RCC 7860 (cell line): ENCODE measurements around the gene PAK3.
A peak's percentile ranks its signal among the peaks of the same experiment; 100 is the strongest.

ENCODE experiments used
- DNase-seq: peaks from one replicate; pipeline ENCODE4 v3.0.0-alpha.2; 2015; ENCODE audit warnings: low spot score
- FAIRE-seq: peaks from 2 replicates; lab custom pipeline; 2012; peaks lifted over from hg19 to GRCh38; lab: Jason Lieb, UNC

Gene PAK3

DNA sequence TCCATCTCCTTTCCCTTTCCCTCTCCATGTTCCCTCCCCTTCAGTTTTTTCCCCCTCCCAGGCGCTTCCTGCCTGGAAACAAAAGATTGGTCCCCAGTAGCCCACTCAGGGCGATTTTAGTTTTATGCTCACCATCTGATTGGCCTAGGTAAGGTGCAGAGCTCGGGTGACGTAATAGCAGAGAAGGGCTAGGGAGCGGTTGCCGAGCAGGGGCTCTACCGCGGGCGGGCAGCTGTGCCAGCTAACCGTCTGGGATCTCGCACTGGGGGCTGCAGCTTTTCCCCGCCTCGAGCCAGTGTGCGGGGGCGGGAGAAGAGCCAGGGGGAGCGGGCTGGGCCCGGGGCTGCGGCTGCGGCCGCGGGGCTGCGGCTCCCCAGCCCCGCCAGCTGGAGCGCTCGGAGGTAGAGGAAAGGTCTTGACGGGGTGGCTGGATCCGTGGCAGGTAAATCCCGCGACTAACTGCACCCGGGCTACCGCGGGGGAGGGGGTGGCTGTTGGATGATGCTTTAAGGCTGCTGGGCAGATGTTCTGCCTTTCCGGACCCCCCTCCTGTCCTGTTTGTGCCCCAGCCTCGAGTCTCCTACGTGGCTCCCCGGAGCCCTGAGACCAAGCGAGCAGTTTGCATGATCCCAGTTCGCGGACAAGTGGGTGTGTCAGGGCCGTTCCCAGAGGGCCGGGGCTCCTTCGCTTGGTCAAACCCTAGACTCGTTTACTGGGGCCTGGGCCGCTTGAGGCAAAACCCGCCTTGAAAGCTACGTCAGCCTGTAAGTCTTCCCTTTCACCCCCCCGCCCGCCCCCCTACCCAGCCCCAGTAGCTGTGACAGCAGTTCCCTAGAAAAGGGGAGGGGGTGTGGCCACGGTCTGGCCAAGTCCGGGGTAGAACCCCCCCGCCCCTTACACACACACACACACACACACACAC is at the start of gene PAK3:
TSS of gene PAK3 (plus strand) at position 218 of the 922 bp plus-strand sequence. CDS start 26,913 bp downstream, outside the sequence.
- peak; percentile 77 for FAIRE-seq
- peak; percentile 44 for DNase-seq

DNA sequence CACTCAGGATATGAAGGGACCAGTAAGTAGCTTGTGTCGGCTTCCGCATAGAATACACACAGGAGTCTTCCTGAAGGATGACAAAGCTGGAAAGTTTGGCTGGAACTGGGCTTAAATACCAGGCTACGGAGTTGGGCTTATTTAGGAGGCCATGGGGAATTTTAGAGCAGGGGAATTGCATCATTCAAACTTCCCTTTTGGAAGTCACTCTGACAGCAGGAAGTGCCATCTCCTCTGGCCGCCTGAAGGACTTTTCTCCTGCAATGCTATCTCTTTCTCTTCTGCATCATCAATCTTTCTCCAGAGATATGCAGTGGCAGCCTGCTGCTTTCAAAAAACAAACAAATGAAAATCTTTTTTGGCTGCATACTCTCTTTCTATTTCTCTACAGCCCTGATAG is 48.4 kb upstream of the PAK3 start:
- FAIRE-seq (no peak), DNase-seq (no peak)

DNA sequence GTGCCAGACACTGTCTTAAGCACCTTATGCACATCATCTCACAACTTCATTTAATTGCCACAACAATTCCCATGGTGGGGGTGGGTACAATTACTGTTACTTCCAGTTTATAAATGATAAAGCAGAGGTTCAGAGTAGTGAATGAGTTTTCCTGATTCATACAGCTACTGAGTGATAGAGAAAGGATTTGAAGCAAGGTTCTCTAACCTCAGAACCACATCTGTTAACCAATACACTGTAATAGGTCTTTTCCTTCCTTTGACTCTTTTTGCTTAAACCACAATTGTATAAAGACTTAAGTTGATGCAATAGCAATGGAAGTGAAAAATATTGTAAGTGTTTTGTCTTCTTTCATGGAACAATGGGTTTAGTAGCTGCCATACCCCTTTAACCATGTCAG is 43.5 kb upstream of the PAK3 start:
- FAIRE-seq (no peak), DNase-seq (no peak)

DNA sequence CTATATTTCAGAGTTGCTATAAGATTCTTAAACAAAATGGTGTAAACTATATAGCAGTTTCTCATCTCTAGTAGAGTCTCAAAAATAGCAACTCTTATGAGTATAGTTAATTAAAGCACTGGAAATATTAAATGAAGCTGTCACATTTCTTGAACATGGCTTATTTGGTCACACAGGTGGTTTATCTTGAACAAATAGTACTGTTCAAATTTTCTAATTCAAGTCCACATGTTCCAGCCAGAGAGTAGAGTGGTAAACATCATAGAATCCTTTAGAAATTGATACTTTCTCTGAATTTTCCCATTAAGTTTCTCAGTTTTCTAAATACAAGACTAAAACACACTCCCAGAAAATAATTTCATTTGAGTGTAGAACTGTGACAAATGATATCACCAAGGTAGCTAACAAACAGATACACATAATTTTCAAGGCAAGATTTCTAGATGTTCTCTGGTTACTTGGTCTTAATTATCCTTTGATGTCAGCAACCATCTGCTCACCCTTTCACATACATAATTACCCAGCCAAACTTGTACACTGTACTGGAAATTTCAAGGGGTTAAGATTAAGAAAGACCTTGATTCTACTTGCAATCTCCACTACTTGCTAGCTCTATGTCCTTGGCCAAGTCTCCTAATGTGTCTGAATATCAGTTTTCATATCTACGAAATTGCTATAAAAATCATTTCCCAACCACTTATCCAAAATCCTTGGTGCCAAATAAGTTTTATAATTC is 24.3 kb upstream of the PAK3 start:
- FAIRE-seq: no peak

DNA sequence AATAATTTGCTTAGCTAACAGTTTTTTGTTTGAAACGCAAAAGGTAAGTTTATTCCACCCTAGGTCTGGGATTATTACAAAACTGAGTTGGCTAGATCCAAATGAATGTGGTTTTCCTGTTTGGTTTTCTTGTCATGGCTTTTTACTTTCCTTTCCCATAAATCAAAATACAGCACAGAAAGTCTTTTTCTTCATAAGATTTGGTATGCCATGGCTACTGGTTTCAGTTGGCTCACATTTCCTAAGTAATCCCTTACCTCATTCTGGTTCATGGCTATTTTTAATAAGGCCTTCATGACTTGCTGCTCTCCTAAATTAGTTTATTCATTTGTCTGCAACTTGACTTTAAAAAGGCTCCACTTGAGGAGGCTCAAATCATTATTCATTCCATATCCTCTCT is 12.9 kb upstream of the PAK3 start:
- DNase-seq (no peak), FAIRE-seq (no peak)

More for the DNA sequence above, 24.3 kb upstream of the PAK3 start:
- DNase-seq: no peak

DNA sequence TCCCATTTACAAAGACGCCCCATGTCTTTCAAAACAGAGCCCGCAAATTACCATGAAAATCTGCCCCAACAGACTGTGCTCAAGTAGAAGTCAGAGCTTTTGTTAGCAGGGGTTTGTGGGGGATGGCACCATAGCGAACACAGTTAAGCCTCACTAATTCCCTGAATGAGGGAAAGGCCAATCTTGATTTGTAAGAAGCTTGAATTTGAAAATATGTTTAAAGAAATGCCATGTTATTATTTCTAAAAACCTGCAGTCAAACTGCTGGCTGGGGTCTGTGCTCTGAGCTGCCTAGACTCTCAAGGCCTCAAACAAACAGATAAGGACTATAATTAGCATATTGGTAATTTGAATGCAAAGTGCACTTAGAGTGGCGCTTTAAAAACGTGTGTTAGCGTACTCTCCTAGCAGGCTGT is 9.4 kb upstream of the PAK3 start:
- no peak for DNase-seq
- FAIRE-seq: no peak

DNA sequence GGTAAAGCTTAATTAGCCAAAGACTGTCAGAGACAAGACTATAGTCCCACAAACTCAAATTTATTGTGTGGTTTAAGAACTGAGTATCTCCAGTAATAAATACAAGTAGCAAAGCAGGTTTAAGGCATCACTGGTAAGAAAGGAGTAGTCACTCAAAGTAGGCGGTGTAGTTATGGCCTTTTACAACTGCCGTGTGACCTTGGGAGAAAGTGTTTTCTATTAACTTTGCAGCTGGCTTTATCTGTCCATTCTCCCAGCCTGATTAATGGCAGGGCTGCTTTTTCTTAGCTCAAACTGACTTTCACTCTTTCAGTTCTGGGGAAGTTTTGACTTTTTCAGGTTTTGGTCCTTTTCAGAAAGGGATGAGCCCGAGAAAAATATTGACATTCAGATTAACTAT is 7.4 kb upstream of the PAK3 start:
- FAIRE-seq (no peak), DNase-seq (no peak)

DNA sequence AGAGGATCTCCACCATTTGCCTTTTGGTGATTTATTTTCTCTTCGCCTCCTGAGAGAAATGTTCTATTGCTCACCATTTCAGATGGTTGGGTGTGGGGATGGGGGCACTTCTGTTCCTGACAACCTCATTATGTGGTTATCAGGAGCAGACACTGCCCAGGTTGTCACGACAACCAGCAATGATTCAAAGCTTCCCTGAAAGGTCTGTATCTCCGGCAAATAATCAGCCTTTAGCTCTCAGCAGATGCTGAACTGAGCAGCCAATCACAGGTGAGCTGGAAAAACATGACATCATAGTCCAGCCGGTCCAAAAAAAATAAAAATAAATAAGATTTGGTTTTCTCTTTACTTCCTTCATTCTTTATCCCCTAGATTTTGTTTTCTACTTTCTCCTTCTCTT is 5.5 kb upstream of the PAK3 start:
- no peak for DNase-seq

DNA sequence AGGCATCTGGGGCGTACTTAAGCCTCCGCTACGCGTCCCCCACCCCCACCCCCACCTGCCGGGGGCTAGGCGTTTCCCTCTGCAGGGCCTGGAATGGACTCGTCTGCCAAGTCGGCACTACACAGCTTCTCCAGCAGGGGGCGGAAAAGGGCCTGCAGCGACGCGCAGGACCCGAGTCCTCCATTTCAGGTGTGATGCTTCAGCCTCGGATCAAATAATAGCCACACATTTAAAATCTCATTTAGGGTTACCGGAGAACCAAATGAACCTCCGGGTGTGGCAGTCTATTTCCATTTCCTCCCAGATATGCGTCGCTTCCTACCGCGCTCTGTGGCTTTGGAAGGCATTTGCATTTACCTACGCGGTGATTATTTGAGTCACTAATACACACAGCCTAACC is 2.9 kb downstream of the PAK3 start:
- no peak for DNase-seq
- no peak for FAIRE-seq

More for the DNA sequence above, 5.5 kb upstream of the PAK3 start:
- FAIRE-seq: no peak

DNA sequence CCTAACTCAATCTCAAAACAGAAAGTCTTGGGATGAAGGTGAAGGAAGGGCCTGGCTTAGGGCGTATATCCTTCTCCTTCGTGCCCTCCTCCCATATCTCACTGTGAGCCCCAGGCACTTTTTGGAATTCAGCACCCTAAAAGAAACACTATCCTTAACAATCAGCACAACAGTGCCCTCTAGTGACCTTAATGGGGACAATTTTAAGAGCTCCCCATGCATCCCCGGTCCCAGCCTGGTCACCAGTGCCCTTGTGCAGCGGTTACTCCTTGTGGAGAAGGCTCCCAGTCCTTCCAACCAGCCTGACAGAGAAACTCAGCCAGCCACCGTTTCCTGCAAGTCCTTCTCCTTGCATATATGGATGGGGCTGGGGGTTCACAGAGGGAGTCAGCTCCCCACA is 4.2 kb downstream of the PAK3 start:
- DNase-seq: peak; percentile 5
- no peak for FAIRE-seq

DNA sequence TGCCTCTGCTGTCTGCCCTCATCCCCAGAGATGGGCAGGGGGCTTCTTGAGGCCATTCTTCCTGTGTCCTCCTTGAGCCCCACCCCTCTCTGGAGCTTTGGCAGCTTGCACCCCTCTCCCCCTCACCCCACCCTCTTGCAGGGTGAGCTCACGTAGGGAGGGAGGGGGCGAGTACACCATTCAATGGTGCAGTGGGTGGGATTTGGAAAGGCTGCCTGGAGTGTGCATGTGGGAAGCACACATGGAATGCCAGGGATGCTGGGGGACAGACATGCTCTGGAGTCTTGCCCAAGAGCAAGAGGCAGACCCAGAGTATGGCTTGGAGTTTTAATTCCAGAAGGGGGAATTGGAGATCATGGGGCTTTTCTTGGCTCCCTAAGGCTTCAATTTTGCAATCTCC is 5.6 kb downstream of the PAK3 start:
- DNase-seq: no peak
- FAIRE-seq: no peak

DNA sequence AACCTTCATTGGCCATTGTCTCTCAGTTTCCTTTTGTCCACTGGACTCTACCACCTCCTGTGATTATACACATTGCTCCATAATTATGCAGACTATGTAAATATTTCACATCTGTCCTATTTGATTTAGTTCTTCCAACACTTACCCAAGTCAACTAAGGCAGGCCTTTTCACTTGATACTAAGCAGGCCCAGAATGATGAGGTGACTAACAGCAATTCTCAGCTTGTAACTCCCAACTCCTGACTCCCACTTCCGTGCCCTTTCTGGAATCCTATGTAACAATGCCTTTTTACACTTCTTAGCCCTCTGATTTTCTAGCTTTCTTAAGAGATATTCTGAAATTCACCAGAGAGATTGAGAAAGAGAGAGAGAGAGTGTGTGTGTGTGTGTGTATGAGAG is 6.6 kb downstream of the PAK3 start:
- no peak for FAIRE-seq

DNA sequence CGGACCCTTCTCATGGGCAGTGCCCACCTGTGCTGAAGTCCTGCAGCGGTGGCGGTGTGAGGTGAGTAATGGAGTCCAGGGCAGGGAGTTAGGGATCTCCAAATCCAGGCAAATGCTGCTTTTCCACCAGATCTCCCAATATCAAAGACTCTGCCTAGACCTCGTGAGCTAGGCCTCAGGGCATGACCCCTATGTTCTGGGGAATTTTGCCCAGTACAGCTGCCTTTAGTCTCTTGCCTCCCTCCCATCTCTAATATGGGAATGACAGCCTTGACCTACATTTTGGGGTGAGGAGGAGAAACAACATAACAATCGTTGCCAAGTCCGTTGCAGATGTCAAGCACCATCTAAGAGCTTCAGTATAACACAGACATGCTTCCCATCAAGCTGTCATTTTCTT is 7.3 kb downstream of the PAK3 start:
- DNase-seq (no peak), FAIRE-seq (no peak)

More for the DNA sequence above, 6.6 kb downstream of the PAK3 start:
- DNase-seq: no peak

DNA sequence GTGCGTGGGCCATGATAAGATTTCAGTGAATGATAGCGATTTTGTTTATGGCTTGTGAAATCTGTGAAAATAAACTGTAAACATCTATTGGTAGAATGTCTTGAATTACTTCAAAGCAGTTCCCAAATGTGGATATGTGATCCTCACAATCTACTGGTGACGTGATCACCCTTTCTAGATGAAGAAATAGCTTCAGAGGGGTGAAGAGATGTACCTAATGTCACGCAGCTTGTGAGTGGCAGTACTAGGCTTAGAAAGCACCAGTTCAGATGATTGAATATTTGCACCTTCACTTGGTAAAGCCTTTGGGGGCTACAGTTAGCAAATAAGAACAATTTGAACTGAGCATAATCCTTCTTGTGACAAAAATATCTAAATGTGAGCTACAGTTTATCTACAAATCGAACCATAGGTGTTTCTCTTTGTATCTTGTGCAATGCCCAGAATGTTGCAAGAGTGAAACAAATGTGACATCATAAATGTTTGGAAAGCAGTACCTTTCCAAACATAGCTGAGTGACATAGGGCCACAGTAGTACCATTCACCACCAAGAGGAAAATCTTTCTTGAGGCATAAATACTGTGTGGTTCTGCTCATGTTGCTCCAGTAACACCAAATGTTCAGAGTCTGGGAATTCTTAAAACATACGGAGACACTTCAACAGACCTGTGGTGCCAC is 14.2 kb downstream of the PAK3 start:
- FAIRE-seq (no peak), DNase-seq (no peak)

DNA sequence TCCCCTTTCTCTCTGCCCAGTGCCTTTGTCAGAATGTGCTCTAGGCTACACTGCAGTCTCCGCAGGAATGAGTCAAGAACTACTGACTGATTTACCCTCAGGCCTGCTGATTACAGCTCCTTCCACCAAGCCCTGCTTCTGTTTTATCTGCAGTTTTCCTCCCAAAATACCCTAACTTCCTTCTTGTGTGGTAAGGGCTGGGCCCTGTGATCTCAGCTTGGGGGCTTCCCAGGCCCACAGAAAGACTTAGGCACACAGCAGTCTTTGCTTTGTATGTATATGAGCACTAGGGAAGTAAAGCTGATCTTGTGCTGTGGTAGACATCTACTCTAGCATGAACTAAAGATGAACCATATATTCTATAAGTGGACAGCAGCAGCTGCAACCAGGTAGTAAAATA is 18.8 kb downstream of the PAK3 start:
- FAIRE-seq (no peak), DNase-seq (no peak)

DNA sequence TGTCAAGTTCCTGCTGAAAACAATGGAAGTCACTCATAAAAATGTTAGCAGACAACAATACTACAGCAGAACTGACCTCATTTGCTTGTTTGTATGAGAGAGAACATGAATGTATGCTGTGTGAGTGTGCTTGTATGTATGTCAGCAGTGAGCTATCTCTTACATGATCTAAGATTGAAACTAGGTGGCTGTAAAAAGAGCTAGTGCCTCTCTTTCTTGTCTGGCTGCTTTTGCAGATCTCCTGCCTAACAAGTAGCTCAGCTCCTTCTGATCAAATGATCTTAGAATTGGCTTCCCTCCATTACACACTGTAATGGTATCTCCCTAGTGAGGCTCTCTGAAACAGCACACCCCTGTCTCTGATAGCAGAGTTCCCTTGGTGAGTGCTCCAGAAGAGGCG is 20.7 kb downstream of the PAK3 start:
- DNase-seq (no peak), FAIRE-seq (no peak)

DNA sequence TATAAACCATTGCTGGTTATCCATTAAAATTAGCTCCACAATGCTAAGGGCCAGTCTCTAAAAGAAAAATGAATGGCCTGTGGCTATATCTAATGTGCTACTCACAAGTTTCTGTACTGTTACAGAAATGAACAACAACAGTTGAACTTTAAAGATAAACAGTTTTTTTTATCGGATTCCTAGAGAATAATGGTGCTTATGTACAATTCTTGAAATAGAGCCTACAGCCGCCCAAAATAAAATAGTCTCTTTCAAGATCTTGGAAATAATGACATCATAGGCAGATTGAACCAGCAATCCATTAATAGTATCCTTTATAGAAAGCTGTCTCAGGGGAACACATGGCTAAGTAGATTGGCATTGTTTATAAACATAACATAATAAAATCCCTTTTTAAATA is 23.4 kb downstream of the PAK3 start:
- no peak for FAIRE-seq
- no peak for DNase-seq

DNA sequence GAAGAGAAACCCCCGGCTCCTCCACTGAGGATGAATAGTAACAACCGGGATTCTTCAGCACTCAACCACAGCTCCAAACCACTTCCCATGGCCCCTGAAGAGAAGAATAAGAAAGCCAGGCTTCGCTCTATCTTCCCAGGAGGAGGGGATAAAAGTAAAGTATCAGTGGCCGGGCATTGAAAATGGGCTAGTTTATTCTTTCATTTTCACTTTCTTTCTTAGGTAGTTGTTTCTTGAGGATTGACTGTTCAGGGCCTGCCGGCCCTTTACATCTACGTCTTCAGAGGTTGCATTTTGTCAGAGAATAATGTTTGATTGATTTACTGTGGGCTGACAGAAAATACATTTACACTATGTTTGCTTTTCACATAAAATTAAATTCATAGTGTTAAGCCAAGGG is 27.1 kb downstream of the PAK3 start:
- FAIRE-seq (no peak), DNase-seq (no peak)

DNA sequence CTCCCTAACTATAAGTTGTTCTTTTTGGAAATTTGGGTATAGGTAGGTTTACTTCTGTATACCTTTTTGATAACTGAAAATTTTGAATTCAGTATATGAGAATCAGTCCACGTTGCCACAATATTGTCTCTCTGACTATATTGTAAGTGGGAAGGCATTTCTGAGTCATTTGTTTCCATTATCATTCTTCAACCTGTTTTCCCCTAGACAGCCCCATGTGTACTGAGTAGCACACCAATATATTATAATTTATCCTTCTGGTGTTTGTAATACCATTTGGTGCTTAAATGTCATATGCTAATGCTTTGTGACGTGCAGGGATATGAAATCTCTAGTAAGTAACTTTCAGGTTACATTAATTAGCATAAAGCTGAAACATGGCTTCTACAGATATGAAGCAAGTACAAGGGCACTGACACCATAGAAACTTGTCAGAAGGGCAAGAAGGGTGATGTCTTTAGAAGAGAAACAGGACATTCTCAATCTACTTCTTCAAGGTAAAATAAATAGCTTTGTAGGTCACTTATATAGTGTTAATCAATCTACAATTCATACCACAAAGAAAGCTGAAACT is 27.7 kb downstream of the PAK3 start:
- FAIRE-seq (no peak), DNase-seq (no peak)

DNA sequence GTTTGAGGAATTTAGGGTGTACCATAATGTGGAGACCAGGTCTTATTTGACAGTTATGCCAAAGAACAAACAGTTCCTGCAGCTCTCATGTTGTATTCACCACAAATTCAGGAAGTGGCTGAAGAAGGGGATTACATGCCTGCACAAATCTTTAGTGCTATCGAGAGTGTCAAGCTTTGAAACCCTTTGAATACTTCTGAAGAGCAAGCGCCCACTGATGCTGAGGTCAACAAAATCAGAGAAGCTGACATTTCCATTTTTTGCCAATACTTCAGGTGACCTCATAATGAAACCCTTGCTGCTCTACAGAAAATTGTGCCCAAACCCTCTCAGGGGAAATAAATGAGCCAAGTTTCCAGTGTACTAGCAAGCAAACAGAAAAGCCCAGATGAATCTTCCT is 28.4 kb downstream of the PAK3 start:
- no peak for FAIRE-seq
- no peak for DNase-seq

DNA sequence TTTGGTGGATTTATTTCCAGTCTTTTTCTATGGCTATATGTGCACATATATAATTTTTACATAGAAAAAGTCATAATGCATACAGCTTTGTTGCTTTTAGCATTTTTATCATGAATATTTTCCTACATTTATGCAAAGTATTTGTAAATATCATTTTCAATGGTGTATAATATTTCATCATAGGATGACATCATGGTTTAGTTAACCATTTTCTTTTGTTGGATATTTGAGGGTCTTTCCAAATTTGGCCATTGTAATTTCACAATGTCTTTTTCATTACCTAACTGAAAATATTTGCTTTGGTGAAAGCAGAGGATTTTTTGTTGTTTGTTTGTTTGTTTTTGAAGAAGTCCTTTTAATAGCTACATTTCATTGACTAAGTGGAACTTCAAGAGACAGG is 31.0 kb downstream of the PAK3 start:
- no peak for FAIRE-seq
- DNase-seq: no peak
